Panc1 (cell line): ENCODE measurements around the gene SCN10A. TPM values are rescaled to one million over a fixed set of nuclear protein-coding genes. Genes with fewer than 3 reads are reported as not detected.

ENCODE experiments used
- ATAC-seq: fragments of 200-7000 bp; cut with Tn5 transposase; 2 replicates; pipeline ENCODE4 v1.9.1; 2020; ENCODE audit warnings: mild to moderate bottlenecking, moderate library complexity
- BruUV-seq: library from RNA; stranded (reverse); fragments of 400-500 nt; replicated peaks from 2 replicates; lab custom pipeline; 2021; lab: Mats Ljungman, UMichigan
- CTCF ChIA-PET: fragments of 300-600 bp; sonication (Branson Sonifier 250); formaldehyde crosslinking; loops from one replicate; lab custom pipeline; 2022; ENCODE audit warnings: antibody characterized with exemption; lab: Charles Lee
- POLR2A ChIA-PET: fragments of 300-600 bp; sonication (Branson Sonifier 250); formaldehyde crosslinking; loops from one replicate; lab custom pipeline; 2022; ENCODE audit warnings: antibody characterized with exemption; lab: Charles Lee
- DNase-seq: peaks from one replicate; pipeline ENCODE4 v3.0.0-alpha.2; 2010; ENCODE audit warnings: low read depth, low spot score
- H3K27ac ChIP-seq: 2 replicates; pipeline ENCODE4 v1.5.1; 2011; ENCODE audit warnings: mild to moderate bottlenecking, low read length, inconsistent platforms
- H3K27me3 ChIP-seq: fragments of 200-500 bp; sonication (Bioruptor generic); 2 replicates; pipeline ENCODE4 v1.6.0; 2014; ENCODE audit warnings: low read length, inconsistent platforms; ENCODE audit not compliant: control insufficient read depth, insufficient read depth
- H3K36me3 ChIP-seq: fragments of 200-500 bp; sonication (Bioruptor generic); 2 replicates; pipeline ENCODE4 v1.5.1; 2014; ENCODE audit warnings: inconsistent platforms, mild to moderate bottlenecking, low read length, moderate library complexity; ENCODE audit not compliant: control insufficient read depth, insufficient read depth
- H3K4me1 ChIP-seq: 2 replicates; pipeline ENCODE4 v1.5.1; 2011; ENCODE audit warnings: inconsistent platforms, mild to moderate bottlenecking, low read length, moderate library complexity; ENCODE audit not compliant: control insufficient read depth, insufficient read depth
- H3K4me3 ChIP-seq, 2 experiments: 2 replicates each; pipeline ENCODE4 v1.5.1; 2011 to 2012; ENCODE audit warnings: low read depth in 2 of 2, low read length in 2 of 2, mild to moderate bottlenecking in 2 of 2, inconsistent platforms in 1 of 2, moderate library complexity in 1 of 2
- H3K9me3 ChIP-seq: fragments of 200-500 bp; sonication (Bioruptor generic); 2 replicates; pipeline ENCODE4 v1.5.1; 2014; ENCODE audit warnings: low read depth, mild to moderate bottlenecking, inconsistent platforms, low read length, moderate library complexity; ENCODE audit not compliant: control insufficient read depth, insufficient read depth
- POLR2AphosphoS5 ChIP-seq: IDR thresholded peaks from 2 replicates; pipeline ENCODE4 v1.6.1; 2012; ENCODE audit warnings: mild to moderate bottlenecking, low read depth, low read length, moderate library complexity
- SIN3A ChIP-seq: IDR thresholded peaks from 2 replicates; pipeline ENCODE4 v1.6.1; 2012; ENCODE audit warnings: low read depth, mild to moderate bottlenecking, low read length, moderate library complexity, borderline replicate concordance; ENCODE audit not compliant: insufficient read depth
- TCF7L2 ChIP-seq: IDR thresholded peaks from 2 replicates; pipeline ENCODE4 v1.6.1; 2011; ENCODE audit warnings: mild to moderate bottlenecking, low read depth, low read length, inconsistent platforms
- in situ Hi-C: cut with HindIII; loops from 2 replicates; pipeline ENCODE4 v1.10.0; 2016; ENCODE audit warnings: low sequenced_read_pairs, low pct_unique_long_range_greater_than_20kb
- intact Hi-C: fragments of 100-400 bp; cut with micrococcal nuclease; formaldehyde crosslinking; loops from one replicate; pipeline ENCODE4 v1.10.0; 2022; ENCODE audit not compliant: unreplicated experiment
- total RNA-seq: library from RNA; stranded (reverse); gene quantifications from one replicate; pipeline ENCODE4 v1.2.1, GENCODE V29; 2021; ENCODE audit not compliant: unreplicated experiment
- TF ChIP-seq, protein P1 (sequence below), 2 experiments: IDR thresholded peaks; 2 replicates each; pipeline ENCODE4 v1.6.1; 2011 to 2012; ENCODE audit warnings: low read depth in 2 of 2, control low read depth in 1 of 2, low read length in 1 of 2, mild to moderate bottlenecking in 1 of 2, moderate library complexity in 1 of 2; ENCODE audit not compliant: insufficient read depth in 1 of 2
- TF ChIP-seq, protein P2 (sequence below): fragments of 450-650 bp; IDR thresholded peaks from 2 replicates; pipeline ENCODE4 v1.5.1; 2017; ENCODE audit warnings: mild to moderate bottlenecking

The SCN10A gene
- total RNA-seq, 1 experiment from 2014 or later: not detected

DNA sequence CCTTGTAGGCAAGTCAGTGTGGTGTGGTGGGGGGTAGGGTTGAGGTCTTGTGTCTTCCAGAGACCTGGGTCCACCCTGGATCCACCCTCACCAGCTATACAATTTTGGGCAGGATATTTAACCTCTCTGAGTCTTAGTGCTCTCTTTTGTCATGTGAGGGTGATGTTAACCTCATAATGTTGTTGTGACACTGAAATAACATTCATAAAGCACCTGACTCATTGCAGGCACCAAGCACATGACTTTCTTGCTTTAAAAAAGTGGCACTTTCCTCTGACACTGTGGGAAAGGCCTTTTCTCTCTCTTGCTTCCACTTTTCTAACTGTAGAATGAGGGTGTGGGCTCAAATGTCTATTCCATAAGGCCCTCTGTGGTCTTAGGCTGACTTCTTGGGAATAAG, 75.5 kb downstream of the SCN10A start:
- no peak overlapping the region for H3K4me3 ChIP-seq
- TF ChIP-seq POLR2AphosphoS5: no peak
- TF ChIP-seq, protein P1, sequence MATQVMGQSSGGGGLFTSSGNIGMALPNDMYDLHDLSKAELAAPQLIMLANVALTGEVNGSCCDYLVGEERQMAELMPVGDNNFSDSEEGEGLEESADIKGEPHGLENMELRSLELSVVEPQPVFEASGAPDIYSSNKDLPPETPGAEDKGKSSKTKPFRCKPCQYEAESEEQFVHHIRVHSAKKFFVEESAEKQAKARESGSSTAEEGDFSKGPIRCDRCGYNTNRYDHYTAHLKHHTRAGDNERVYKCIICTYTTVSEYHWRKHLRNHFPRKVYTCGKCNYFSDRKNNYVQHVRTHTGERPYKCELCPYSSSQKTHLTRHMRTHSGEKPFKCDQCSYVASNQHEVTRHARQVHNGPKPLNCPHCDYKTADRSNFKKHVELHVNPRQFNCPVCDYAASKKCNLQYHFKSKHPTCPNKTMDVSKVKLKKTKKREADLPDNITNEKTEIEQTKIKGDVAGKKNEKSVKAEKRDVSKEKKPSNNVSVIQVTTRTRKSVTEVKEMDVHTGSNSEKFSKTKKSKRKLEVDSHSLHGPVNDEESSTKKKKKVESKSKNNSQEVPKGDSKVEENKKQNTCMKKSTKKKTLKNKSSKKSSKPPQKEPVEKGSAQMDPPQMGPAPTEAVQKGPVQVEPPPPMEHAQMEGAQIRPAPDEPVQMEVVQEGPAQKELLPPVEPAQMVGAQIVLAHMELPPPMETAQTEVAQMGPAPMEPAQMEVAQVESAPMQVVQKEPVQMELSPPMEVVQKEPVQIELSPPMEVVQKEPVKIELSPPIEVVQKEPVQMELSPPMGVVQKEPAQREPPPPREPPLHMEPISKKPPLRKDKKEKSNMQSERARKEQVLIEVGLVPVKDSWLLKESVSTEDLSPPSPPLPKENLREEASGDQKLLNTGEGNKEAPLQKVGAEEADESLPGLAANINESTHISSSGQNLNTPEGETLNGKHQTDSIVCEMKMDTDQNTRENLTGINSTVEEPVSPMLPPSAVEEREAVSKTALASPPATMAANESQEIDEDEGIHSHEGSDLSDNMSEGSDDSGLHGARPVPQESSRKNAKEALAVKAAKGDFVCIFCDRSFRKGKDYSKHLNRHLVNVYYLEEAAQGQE (IDR thresholded peaks at IDR 0.05; ENCODE audit: insufficient read depth in 1 of 2, low read depth in 2 of 2, low read length in 1 of 2): no peak
- TF ChIP-seq SIN3A: no peak
- TF ChIP-seq, protein P2, sequence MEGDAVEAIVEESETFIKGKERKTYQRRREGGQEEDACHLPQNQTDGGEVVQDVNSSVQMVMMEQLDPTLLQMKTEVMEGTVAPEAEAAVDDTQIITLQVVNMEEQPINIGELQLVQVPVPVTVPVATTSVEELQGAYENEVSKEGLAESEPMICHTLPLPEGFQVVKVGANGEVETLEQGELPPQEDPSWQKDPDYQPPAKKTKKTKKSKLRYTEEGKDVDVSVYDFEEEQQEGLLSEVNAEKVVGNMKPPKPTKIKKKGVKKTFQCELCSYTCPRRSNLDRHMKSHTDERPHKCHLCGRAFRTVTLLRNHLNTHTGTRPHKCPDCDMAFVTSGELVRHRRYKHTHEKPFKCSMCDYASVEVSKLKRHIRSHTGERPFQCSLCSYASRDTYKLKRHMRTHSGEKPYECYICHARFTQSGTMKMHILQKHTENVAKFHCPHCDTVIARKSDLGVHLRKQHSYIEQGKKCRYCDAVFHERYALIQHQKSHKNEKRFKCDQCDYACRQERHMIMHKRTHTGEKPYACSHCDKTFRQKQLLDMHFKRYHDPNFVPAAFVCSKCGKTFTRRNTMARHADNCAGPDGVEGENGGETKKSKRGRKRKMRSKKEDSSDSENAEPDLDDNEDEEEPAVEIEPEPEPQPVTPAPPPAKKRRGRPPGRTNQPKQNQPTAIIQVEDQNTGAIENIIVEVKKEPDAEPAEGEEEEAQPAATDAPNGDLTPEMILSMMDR: no peak
- no peak for TF ChIP-seq TCF7L2
- no peaks in the 10 kb centered on the region; the same call in 1 of the 2 replicates for H3K27me3 ChIP-seq
- intact Hi-C loops: no loop called here
- in situ Hi-C loops: no loop called here
- H3K9me3 ChIP-seq: no peaks in the 10 kb centered on the region
- ChIA-PET POLR2A (interaction anchor here (0.7 kb wide), 1 partner anchor 522 kb away, joined by 4 read pairs; no protein-coding TSS in a partner anchor), CTCF (no interaction called here)
- no TSS peak for BruUV-seq
- no peak for ATAC-seq
- no peaks in the 10 kb centered on the region for H3K36me3 ChIP-seq
- no peak overlapping the region for H3K27ac ChIP-seq
- H3K4me1 ChIP-seq: no peaks in the 10 kb centered on the region
- DNase-seq: no peak

DNA sequence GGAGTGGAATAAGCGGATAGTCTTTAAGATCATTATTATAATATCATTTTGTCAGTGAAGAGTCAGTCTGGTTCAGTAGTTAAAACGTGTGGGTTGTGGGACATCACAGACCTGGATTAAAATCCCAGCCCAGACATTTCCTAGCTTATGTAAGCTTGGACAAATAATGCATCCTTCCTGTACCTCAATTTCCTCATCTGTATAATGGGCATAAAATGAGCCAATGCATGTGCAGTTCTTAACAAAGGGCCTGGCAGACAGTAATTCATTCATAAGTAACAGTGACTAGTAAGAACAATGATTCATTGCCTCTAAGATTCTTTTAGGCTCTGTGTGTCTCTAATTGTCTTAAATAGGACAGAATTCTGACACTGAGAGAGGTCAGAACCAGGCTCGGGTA, 76.1 kb downstream of the SCN10A start:
- H3K27me3 ChIP-seq: no peaks in the 10 kb centered on the region; the same call in 1 of the 2 replicates
- in situ Hi-C loops (no loop called here), intact Hi-C loops (loop anchor here (2.0 kb wide), 1 partner anchor 105 kb away; no protein-coding TSS in a partner anchor)
- TF ChIP-seq, protein P2: no peak
- TF ChIP-seq SIN3A (no peak), POLR2AphosphoS5 (no peak), TCF7L2 (no peak)
- TF ChIP-seq, protein P1 (IDR thresholded peaks at IDR 0.05; ENCODE audit: insufficient read depth in 1 of 2, low read depth in 2 of 2, low read length in 1 of 2): no peak
- no peaks in the 10 kb centered on the region for H3K36me3 ChIP-seq
- POLR2A ChIA-PET: no interaction called here
- H3K4me3 ChIP-seq: no peak overlapping the region
- ATAC-seq: no peak
- DNase-seq: no peak
- H3K9me3 ChIP-seq: no peaks in the 10 kb centered on the region
- BruUV-seq: no TSS peak
- H3K27ac ChIP-seq: no peak overlapping the region
- CTCF ChIA-PET: no interaction called here
- H3K4me1 ChIP-seq: no peaks in the 10 kb centered on the region
